SK-MEL-5 (cell line): ENCODE results near the gene LRRC15. TPM values are rescaled to one million over a fixed set of nuclear protein-coding genes. Genes with fewer than 3 reads are reported as not detected.

Experiments
- DNase-seq: peaks from one replicate; pipeline ENCODE4 v3.0.0-alpha.2; 2016; ENCODE audit warnings: low read depth, low spot score
- in situ Hi-C: cut with HindIII; loops from 2 replicates; pipeline ENCODE4 v1.10.0; 2016; ENCODE audit warnings: low sequenced_read_pairs, high pct_unique_total_duplicates, low pct_unique_long_range_greater_than_20kb
- total RNA-seq: library from RNA; depleted of rRNA; stranded (reverse); fragments of >200 nt; shearing (Covaris generic); gene quantifications from 2 replicates; pipeline ENCODE4 v1.2.3, GENCODE V29; 2014

The LRRC15 gene
- total RNA-seq, 1 experiment from 2014 or later = not detected

- in situ Hi-C loops = no loop called here
- no peak for DNase-seq
These were observed 42.1 kb downstream of the LRRC15 start for GRCh38 chr3:194327218-194328052.

- DNase-seq = no peak
- in situ Hi-C loops = no loop called here
These were observed 42.6 kb downstream of the LRRC15 start for GRCh38 chr3:194326968-194327217.

GRCh38 chr3:194326192-194326967 is 43.2 kb downstream of the LRRC15 start:
- in situ Hi-C loops = no loop called here

GRCh38 chr3:194325424-194326153 is 44.0 kb downstream of the LRRC15 start:
- DNase-seq = no peak
- in situ Hi-C loops = no loop called here

More at GRCh38 chr3:194326192-194326967, 43.2 kb downstream of the LRRC15 start:
- no peak for DNase-seq

GRCh38 chr3:194324823-194325327 is 44.7 kb downstream of the LRRC15 start:
- in situ Hi-C loops = no loop called here
- DNase-seq = no peak

GRCh38 chr3:194323785-194324735 is 45.5 kb downstream of the LRRC15 start:
- peak; percentile 21 for DNase-seq
- in situ Hi-C loops = no loop called here

GRCh38 chr3:194322678-194323211 is 46.8 kb downstream of the LRRC15 start:
- DNase-seq = no peak
- in situ Hi-C loops = no loop called here

- in situ Hi-C loops = no loop called here
- DNase-seq = no peak
These were observed 47.6 kb downstream of the LRRC15 start for GRCh38 chr3:194321693-194322640.

GRCh38 chr3:194320744-194321243 is 48.7 kb downstream of the LRRC15 start:
- DNase-seq = no peak
- in situ Hi-C loops = no loop called here

- DNase-seq = no peak
- in situ Hi-C loops = no loop called here
These were observed 49.4 kb downstream of the LRRC15 start for GRCh38 chr3:194320100-194320499.

GRCh38 chr3:194318511-194319161 is 50.9 kb downstream of the LRRC15 start:
- in situ Hi-C loops = no loop called here

GRCh38 chr3:194316918-194317317 is 52.6 kb downstream of the LRRC15 start:
- DNase-seq = no peak

More at GRCh38 chr3:194318511-194319161, 50.9 kb downstream of the LRRC15 start:
- DNase-seq = no peak

GRCh38 chr3:194315965-194316361 is 53.6 kb downstream of the LRRC15 start:
- no peak for DNase-seq
- in situ Hi-C loops = no loop called here

More at GRCh38 chr3:194316918-194317317, 52.6 kb downstream of the LRRC15 start:
- in situ Hi-C loops = no loop called here

- in situ Hi-C loops = no loop called here
- DNase-seq = peak; percentile 73
These were observed 54.2 kb downstream of the LRRC15 start for GRCh38 chr3:194315088-194315964.
